Airway epithelial cell (primary cell): ENCODE measurements around the gene SNF8. TPM values are rescaled to one million over a fixed set of nuclear protein-coding genes. Genes with fewer than 3 reads are reported as not detected.

Experiments
- total RNA-seq: library from RNA; depleted of rRNA; stranded (reverse); fragments of >200 nt; gene quantifications from 2 replicates; pipeline ENCODE4 v1.2.3, GENCODE V29; 2015

SNF8 gene, protein sequence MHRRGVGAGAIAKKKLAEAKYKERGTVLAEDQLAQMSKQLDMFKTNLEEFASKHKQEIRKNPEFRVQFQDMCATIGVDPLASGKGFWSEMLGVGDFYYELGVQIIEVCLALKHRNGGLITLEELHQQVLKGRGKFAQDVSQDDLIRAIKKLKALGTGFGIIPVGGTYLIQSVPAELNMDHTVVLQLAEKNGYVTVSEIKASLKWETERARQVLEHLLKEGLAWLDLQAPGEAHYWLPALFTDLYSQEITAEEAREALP
- total RNA-seq: 68.4 and 103 TPM in 2 replicates

GRCh38 chr17:48944515-48945260 is at the start of gene SNF8:
TSS of gene SNF8 (minus strand) at chr17:48944842. CDS start at chr17:48944734, 108 bp downstream.

GRCh38 chr17:48908047-48908843 is 36.4 kb downstream of the SNF8 start, which contains the start of gene UBE2Z:
TSS of gene UBE2Z (plus strand) at chr17:48908407. CDS start at chr17:48908504, 97 bp downstream.

Other genes starting within 250 kb of the SNF8 start
- gene PRAC1, start 222.3 kb downstream of the SNF8 start, total RNA-seq: not detected in 2 replicates
- gene PRAC2, start 221.7 kb downstream of the SNF8 start, total RNA-seq: not detected in 2 replicates
- gene HOXB13, start 216.1 kb downstream of the SNF8 start, total RNA-seq: not detected in 2 replicates
- gene TTLL6, start 127.6 kb downstream of the SNF8 start, total RNA-seq: not detected in 2 replicates
- gene CALCOCO2, start 113.8 kb downstream of the SNF8 start, total RNA-seq: 30.0 and 36.3 TPM in 2 replicates
- gene ATP5MC1, start 52.1 kb downstream of the SNF8 start, total RNA-seq: 138 and 240 TPM in 2 replicates
- gene UBE2Z, start 36.4 kb downstream of the SNF8 start, total RNA-seq: 58.4 and 66.9 TPM in 2 replicates
- not detected in 2 replicates for gene GIP, start 23.8 kb upstream of the SNF8 start, total RNA-seq
- 3.4 and 4.4 TPM in 2 replicates for gene IGF2BP1, start 52.5 kb upstream of the SNF8 start, total RNA-seq
- gene B4GALNT2, start 187.9 kb upstream of the SNF8 start, total RNA-seq: 0.35 and 0.98 TPM in 2 replicates